HL-60 (cell line): ENCODE data around the gene EML6.
A peak's percentile ranks its signal among the peaks of the same experiment; 100 is the strongest.

Experiments used
- DNase-seq, 2 experiments: peaks; one replicate each; pipeline ENCODE4 v3.0.0-alpha.2; 2010 to 2020; ENCODE audit warnings: low read depth in 1 of 2, low spot score in 1 of 2
- H3K27ac ChIP-seq: fragments of 250-450 bp; sonication (Bioruptor Pico); replicated peaks from 2 replicates; pipeline ENCODE4 v1.5.1; 2020; ENCODE audit warnings: mild to moderate bottlenecking, moderate library complexity
- H3K27me3 ChIP-seq: fragments of 250-450 bp; sonication (Bioruptor Pico); 2 replicates; pipeline ENCODE4 v1.5.1; 2021; ENCODE audit warnings: mild to moderate bottlenecking, moderate library complexity; ENCODE audit not compliant: insufficient read depth, poor library complexity, severe bottlenecking
- H3K4me3 ChIP-seq: replicated peaks from 2 replicates; pipeline ENCODE4 v1.5.1; 2011; ENCODE audit warnings: mild to moderate bottlenecking, control low read depth, low read length; ENCODE audit not compliant: insufficient read depth
- CTCF ChIP-seq: IDR thresholded peaks from one replicate; pipeline ENCODE4 v1.5.1; 2011; ENCODE audit warnings: low read length, control low read depth, inconsistent platforms; ENCODE audit not compliant: insufficient read depth
- GABPA ChIP-seq: IDR thresholded peaks from 2 replicates; pipeline ENCODE4 v1.6.1; 2012; ENCODE audit warnings: low read depth
- POLR2AphosphoS5 ChIP-seq: IDR thresholded peaks from 2 replicates; pipeline ENCODE4 v1.6.1; 2012; ENCODE audit warnings: low read depth
- REST ChIP-seq: IDR thresholded peaks from 2 replicates; pipeline ENCODE4 v1.6.1; 2012; ENCODE audit warnings: low read depth; ENCODE audit not compliant: insufficient replicate concordance
- SPI1 ChIP-seq: IDR thresholded peaks from 2 replicates; pipeline ENCODE4 v1.6.1; 2012; ENCODE audit warnings: low read depth, mild to moderate bottlenecking, borderline replicate concordance

The EML6 gene

DNA sequence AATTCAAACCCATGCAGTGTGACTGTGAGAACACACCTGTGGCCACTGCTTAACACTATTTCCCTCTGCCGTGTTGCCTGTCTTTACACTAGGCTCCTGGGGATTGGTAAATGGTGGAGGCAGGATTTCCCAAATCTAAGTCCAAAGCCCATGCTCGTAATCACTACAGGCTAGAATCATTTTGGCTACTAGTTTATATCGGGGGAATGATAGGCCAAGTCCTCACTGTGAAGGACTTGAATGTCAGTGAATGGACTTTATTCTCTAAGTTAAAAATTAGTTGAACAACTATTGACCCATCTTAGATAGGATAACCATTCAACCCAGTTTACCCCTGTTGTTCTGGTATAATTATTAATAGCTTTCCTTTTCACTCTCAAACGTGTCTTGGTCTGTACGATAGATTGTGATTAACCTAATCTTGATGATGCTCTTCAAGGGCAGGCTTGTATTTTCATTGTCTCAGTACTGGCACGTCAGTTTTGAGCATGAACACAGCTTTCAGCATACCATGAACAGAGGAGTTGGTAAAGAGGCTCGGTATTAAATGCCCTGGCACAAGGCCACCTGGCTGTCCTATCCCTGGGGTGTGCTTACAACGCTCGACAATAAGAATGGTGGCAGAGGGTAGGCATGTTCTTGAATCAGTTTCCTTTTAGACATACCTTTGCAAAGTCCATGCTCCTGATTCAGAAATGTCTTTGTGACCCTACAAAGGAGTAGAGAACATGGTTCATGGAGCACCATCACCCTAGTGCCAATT lies 177.9 kb downstream of the EML6 start:
- H3K4me3 ChIP-seq = no peak overlapping the region
- DNase-seq = no peak
- no peaks in the 10 kb centered on the region for H3K27me3 ChIP-seq
- TF ChIP-seq REST (no peak), GABPA (no peak)
- H3K27ac ChIP-seq = no peak overlapping the region

- no peak for DNase-seq
- H3K4me3 ChIP-seq = no peak overlapping the region
- H3K27me3 ChIP-seq = no peaks in the 10 kb centered on the region
- no peak for TF ChIP-seq GABPA
- no peak for TF ChIP-seq REST
- TF ChIP-seq SPI1 = no peak
- TF ChIP-seq CTCF = no peak
- no peak for TF ChIP-seq POLR2AphosphoS5
- H3K27ac ChIP-seq = no peak overlapping the region
Measured at GRCh38 chr2:54902763-54903162, 179.3 kb downstream of the EML6 start.

- TF ChIP-seq GABPA = no peak
- peak; percentile 42; the same call in 1 of the 2 replicates for TF ChIP-seq SPI1
- no peak for TF ChIP-seq CTCF
- DNase-seq = peak; percentile 42 to 54
- no peak overlapping the region for H3K27ac ChIP-seq
- no peaks in the 10 kb centered on the region for H3K27me3 ChIP-seq
- H3K4me3 ChIP-seq = no peak overlapping the region
Measured at GRCh38 chr2:54903736-54904554, 180.5 kb downstream of the EML6 start.

DNA sequence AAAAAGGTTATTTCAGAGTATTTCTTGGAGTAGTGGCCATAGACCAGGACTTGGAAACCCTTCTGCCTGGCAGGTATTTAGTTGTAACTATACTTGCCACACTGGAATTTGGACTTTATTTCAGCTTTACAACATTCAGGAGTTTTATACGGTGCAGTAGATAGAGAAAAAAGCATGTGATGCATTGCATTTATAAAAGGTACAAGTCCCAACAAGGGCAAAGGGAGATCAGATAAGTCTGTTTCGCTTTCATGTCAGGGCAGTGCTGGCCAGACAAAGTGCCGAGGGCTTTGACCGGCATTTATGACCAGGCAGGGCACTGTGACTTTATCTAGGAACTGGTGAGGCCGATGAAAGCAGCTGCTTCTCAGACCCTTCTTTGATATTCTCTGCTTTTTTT lies 181.4 kb downstream of the EML6 start:
- Histone ChIP-seq H3K27me3 (no peaks in the 10 kb centered on the region), H3K4me3 (no peak overlapping the region), H3K27ac (no peak overlapping the region)
- TF ChIP-seq CTCF (no peak), GABPA (no peak), POLR2AphosphoS5 (no peak), REST (no peak), SPI1 (no peak)
- no peak for DNase-seq
